HG02798 (cell line): ENCODE results near the gene C3orf18.
"Not testable (repeated sequence)": the region's sequence is repeated elsewhere in the genome, so short reads cannot be mapped to it uniquely, and the experiment has no call there.

Experiments used
- ATAC-seq: cut with Tn5 transposase; IDR thresholded peaks from one replicate; pipeline ENCODE4 v1.9.1; 2021; ENCODE audit warnings: mild to moderate bottlenecking; ENCODE audit not compliant: unreplicated experiment, poor library complexity

The C3orf18 gene

GRCh38 chr3:50525987-50526386, 41.6 kb downstream of the C3orf18 start:
- ATAC-seq = no peak

GRCh38 chr3:50525191-50525910, 42.2 kb downstream of the C3orf18 start:
- ATAC-seq = no peak

- ATAC-seq = no peak
Measured at GRCh38 chr3:50524746-50525145, 42.8 kb downstream of the C3orf18 start.

GRCh38 chr3:50523279-50523811, 44.2 kb downstream of the C3orf18 start:
- ATAC-seq = no peak

GRCh38 chr3:50521572-50521971, 46.0 kb downstream of the C3orf18 start:
- no peak for ATAC-seq

GRCh38 chr3:50520849-50521248, 46.7 kb downstream of the C3orf18 start:
- ATAC-seq = no peak

GRCh38 chr3:50519471-50520089, 48.0 kb downstream of the C3orf18 start:
- ATAC-seq = peak; percentile 55

GRCh38 chr3:50518436-50518835, 49.1 kb downstream of the C3orf18 start:
- ATAC-seq = no peak

GRCh38 chr3:50517721-50518206, 49.8 kb downstream of the C3orf18 start:
- no peak for ATAC-seq

GRCh38 chr3:50516440-50516871, 51.1 kb downstream of the C3orf18 start:
- no peak for ATAC-seq

GRCh38 chr3:50515565-50516439, 51.7 kb downstream of the C3orf18 start:
- no peak for ATAC-seq

GRCh38 chr3:50512908-50513307, 54.6 kb downstream of the C3orf18 start:
- ATAC-seq = not testable (repeated sequence)

GRCh38 chr3:50512131-50512530, 55.4 kb downstream of the C3orf18 start:
- no peak for ATAC-seq

- ATAC-seq = no peak
Measured at GRCh38 chr3:50510325-50510724, 57.2 kb downstream of the C3orf18 start.

GRCh38 chr3:50509715-50510114, 57.8 kb downstream of the C3orf18 start:
- no peak for ATAC-seq

GRCh38 chr3:50508821-50509220, 58.7 kb downstream of the C3orf18 start:
- ATAC-seq = no peak
